PC-9 (cell line): ENCODE measurements around the gene LARGE1. TPM values are rescaled to one million over a fixed set of nuclear protein-coding genes. Genes with fewer than 3 reads are reported as not detected.

Source experiments
- BruUV-seq: library from RNA; stranded (reverse); fragments of 400-500 nt; replicated peaks from 2 replicates; lab custom pipeline; 2021; lab: Mats Ljungman, UMichigan
- CTCF ChIA-PET: fragments of 300-600 bp; sonication (Branson Sonifier 250); formaldehyde crosslinking; loops from one replicate; lab custom pipeline; 2022; ENCODE audit warnings: antibody characterized with exemption; lab: Charles Lee
- POLR2A ChIA-PET: fragments of 300-600 bp; sonication (Branson Sonifier 250); formaldehyde crosslinking; loops from one replicate; lab custom pipeline; 2022; ENCODE audit warnings: antibody characterized with exemption; ENCODE audit not compliant: unreplicated experiment; lab: Charles Lee
- DNase-seq, 2 experiments: peaks; one replicate each; pipeline versions ENCODE4 v3.0.0 to v3.0.0-alpha.2; 2015 to 2022; ENCODE audit warnings: mixed read lengths in 1 of 2
- H2AFZ ChIP-seq: fragments of 200-600 bp; sonication (generic); 2 replicates; pipeline ENCODE4 v1.8.1; 2017; ENCODE audit warnings: antibody characterized with exemption
- H3F3A ChIP-seq: fragments of 200-600 bp; sonication (generic); 2 replicates; pipeline ENCODE4 v1.8.1; 2017; ENCODE audit warnings: antibody characterized with exemption, mild to moderate bottlenecking, low read depth; ENCODE audit not compliant: insufficient read depth
- H3K27ac ChIP-seq: fragments of 200-600 bp; sonication (generic); 2 replicates; pipeline ENCODE4 v1.6.1; 2016; ENCODE audit warnings: mixed run types
- H3K27me3 ChIP-seq: fragments of 200-600 bp; sonication (generic); 2 replicates; pipeline ENCODE4 v1.6.1; 2016; ENCODE audit warnings: low read depth, mixed run types; ENCODE audit not compliant: insufficient read depth
- H3K36me3 ChIP-seq: fragments of 200-600 bp; sonication (generic); 2 replicates; pipeline ENCODE4 v1.6.1; 2016; ENCODE audit warnings: low read depth, mixed run types
- H3K4me1 ChIP-seq: fragments of 200-600 bp; sonication (generic); replicated peaks from 2 replicates; pipeline ENCODE4 v1.6.1; 2016; ENCODE audit warnings: mixed run types; ENCODE audit not compliant: insufficient read depth
- H3K4me2 ChIP-seq: fragments of 200-600 bp; sonication (generic); 2 replicates; pipeline ENCODE4 v1.6.1; 2017; ENCODE audit warnings: mixed run types
- H3K4me3 ChIP-seq: fragments of 200-600 bp; sonication (generic); 2 replicates; pipeline ENCODE4 v1.6.1; 2016; ENCODE audit warnings: mixed run types
- H3K79me2 ChIP-seq: fragments of 200-600 bp; sonication (generic); 2 replicates; pipeline ENCODE4 v1.6.1; 2017; ENCODE audit warnings: low read depth, mixed run types
- H3K9me2 ChIP-seq: fragments of 200-600 bp; sonication (generic); 2 replicates; pipeline ENCODE4 v1.8.1; 2017; ENCODE audit warnings: mild to moderate bottlenecking; ENCODE audit not compliant: insufficient read depth
- H3K9me3 ChIP-seq: fragments of 200-600 bp; sonication (generic); 2 replicates; pipeline ENCODE4 v1.8.1; 2016; ENCODE audit warnings: low read depth; ENCODE audit not compliant: insufficient read depth
- H4K20me1 ChIP-seq: fragments of 200-600 bp; sonication (generic); 2 replicates; pipeline ENCODE4 v1.8.1; 2017; ENCODE audit not compliant: insufficient read depth
- CTCF ChIP-seq: fragments of 200-600 bp; sonication (generic); conservative IDR thresholded peaks from 2 replicates; pipeline ENCODE4 v1.6.1; 2017; ENCODE audit warnings: mixed run types, antibody characterized with exemption, mild to moderate bottlenecking, moderate library complexity
- EZH2 ChIP-seq: fragments of 200-600 bp; sonication (generic); IDR thresholded peaks from 2 replicates; pipeline ENCODE4 v1.8.0; 2017; ENCODE audit warnings: antibody characterized with exemption, low read depth
- intact Hi-C: fragments of 100-400 bp; cut with micrococcal nuclease; formaldehyde crosslinking; loops from one replicate; pipeline ENCODE4 v1.10.0; 2022; ENCODE audit not compliant: unreplicated experiment
- total RNA-seq: library from RNA; stranded (reverse); gene quantifications from 2 replicates; pipeline ENCODE4 v1.2.3, GENCODE V29; 2021

LARGE1 gene
- total RNA-seq, 1 experiment from 2014 or later, result 12.5 TPM

GRCh38 chr22:33842006-33842354, 78.3 kb downstream of the LARGE1 start:
- Histone ChIP-seq H3K9me2 (no peaks in the 10 kb centered on the region), H3K4me3 (no peak overlapping the region), H3K79me2 (no peaks in the 10 kb centered on the region), H3K4me2 (no peak overlapping the region), H3K27ac (no peak overlapping the region), H2AFZ (no peak overlapping the region), H3K27me3 (no peaks in the 10 kb centered on the region), H3K36me3 (no peaks in the 10 kb centered on the region), H3F3A (no peaks in the 10 kb centered on the region), H3K4me1 (no peaks in the 10 kb centered on the region), H3K9me3 (no peaks in the 10 kb centered on the region), H4K20me1 (no peaks in the 10 kb centered on the region)
- no TSS peak for BruUV-seq
- POLR2A ChIA-PET, result no interaction called here
- no peak for DNase-seq
- intact Hi-C loops, result no loop called here
- CTCF ChIA-PET, result no interaction called here
- TF ChIP-seq CTCF, result no peak
- TF ChIP-seq EZH2, result no peak

GRCh38 chr22:33841281-33842005, 78.8 kb downstream of the LARGE1 start:
- POLR2A ChIA-PET, result no interaction called here
- CTCF ChIA-PET, result no interaction called here

GRCh38 chr22:33838644-33839043, 81.6 kb downstream of the LARGE1 start:
- CTCF ChIA-PET, result no interaction called here
- DNase-seq, result no peak
- no peak overlapping the region for H3K27ac ChIP-seq
- no peak overlapping the region for H3K4me2 ChIP-seq
- H3K4me3 ChIP-seq, result no peak overlapping the region
- intact Hi-C loops, result no loop called here
- POLR2A ChIA-PET, result no interaction called here
- TF ChIP-seq EZH2 (no peak), CTCF (no peak)
- H3F3A ChIP-seq, result no peaks in the 10 kb centered on the region
- H2AFZ ChIP-seq, result no peak overlapping the region
- no TSS peak for BruUV-seq
- H4K20me1 ChIP-seq, result no peaks in the 10 kb centered on the region
- no peaks in the 10 kb centered on the region for H3K79me2 ChIP-seq
- no peaks in the 10 kb centered on the region for H3K9me3 ChIP-seq
- H3K36me3 ChIP-seq, result no peaks in the 10 kb centered on the region
- no peaks in the 10 kb centered on the region for H3K4me1 ChIP-seq
- H3K27me3 ChIP-seq, result no peaks in the 10 kb centered on the region
- H3K9me2 ChIP-seq, result no peaks in the 10 kb centered on the region

More at GRCh38 chr22:33841281-33842005, 78.8 kb downstream of the LARGE1 start:
- Histone ChIP-seq H3F3A (no peaks in the 10 kb centered on the region), H3K9me3 (no peaks in the 10 kb centered on the region), H3K79me2 (no peaks in the 10 kb centered on the region), H3K4me2 (no peak overlapping the region), H3K4me1 (no peaks in the 10 kb centered on the region), H4K20me1 (no peaks in the 10 kb centered on the region), H2AFZ (no peak overlapping the region), H3K9me2 (no peaks in the 10 kb centered on the region), H3K27ac (no peak overlapping the region), H3K27me3 (no peaks in the 10 kb centered on the region), H3K4me3 (no peak overlapping the region), H3K36me3 (no peaks in the 10 kb centered on the region)
- intact Hi-C loops, result no loop called here
- TF ChIP-seq CTCF (no peak), EZH2 (no peak)
- no TSS peak for BruUV-seq
- no peak for DNase-seq
